H1 (cell line): Measurements from ENCODE around the gene ATP6V1C2.

Experiments used
- CHD1 ChIP-seq: IDR thresholded peaks from 2 replicates; pipeline ENCODE4 v1.6.1; 2012; ENCODE audit warnings: low read depth, low read length, improper control_type of control experiment
- CREB1 ChIP-seq: IDR thresholded peaks from 2 replicates; pipeline ENCODE4 v1.6.1; 2012; ENCODE audit warnings: inconsistent platforms
- CTCF ChIP-seq, 3 experiments: IDR thresholded peaks; 1 replicate in 2 of 3; 2 replicates in 1 of 3; pipeline versions ENCODE4 v1.5.1 to v1.6.1; 2011; ENCODE audit warnings: low read length in 3 of 3, mild to moderate bottlenecking in 3 of 3, inconsistent platforms in 2 of 3, low read depth in 1 of 3, moderate library complexity in 1 of 3; ENCODE audit not compliant: insufficient read depth in 1 of 3; ENCODE audit errors: control extremely low read depth in 1 of 3
- EGR1 ChIP-seq: IDR thresholded peaks from 2 replicates; pipeline ENCODE4 v1.6.1; 2011; ENCODE audit warnings: low read depth, low read length, borderline replicate concordance
- EP300 ChIP-seq, 2 experiments: IDR thresholded peaks; 1 replicate in 1 of 2; 2 replicates in 1 of 2; pipeline ENCODE4 v1.6.1; 2011 to 2012; ENCODE audit warnings: low read depth in 2 of 2, low read length in 2 of 2, mild to moderate bottlenecking in 2 of 2, borderline replicate concordance in 1 of 2, inconsistent platforms in 1 of 2, moderate library complexity in 1 of 2
- EZH2 ChIP-seq: fragments of 200-600 bp; sonication (generic); IDR thresholded peaks from 2 replicates; pipeline ENCODE4 v1.7.1; 2012; ENCODE audit warnings: low read depth, mild to moderate bottlenecking, moderate library complexity, low read length, inconsistent platforms; ENCODE audit not compliant: severe bottlenecking
- GTF2F1 ChIP-seq: IDR thresholded peaks from 2 replicates; pipeline ENCODE4 v1.6.1; 2012; ENCODE audit warnings: low read depth, low read length, improper control_type of control experiment, borderline replicate concordance
- JUND ChIP-seq: IDR thresholded peaks from 2 replicates; pipeline ENCODE4 v1.6.1; 2011; ENCODE audit warnings: mild to moderate bottlenecking, improper control_type of control experiment, low read length
- POLR2A ChIP-seq, 2 experiments: IDR thresholded peaks; 1 replicate in 1 of 2; 2 replicates in 1 of 2; pipeline ENCODE4 v1.6.1; 2011; ENCODE audit warnings: low read depth in 2 of 2, low read length in 2 of 2, mild to moderate bottlenecking in 2 of 2; ENCODE audit errors: control extremely low read depth in 1 of 2
- POLR2AphosphoS5 ChIP-seq: IDR thresholded peaks from 2 replicates; pipeline ENCODE4 v1.6.1; 2011; ENCODE audit warnings: low read depth, low read length
- SP1 ChIP-seq: IDR thresholded peaks from 2 replicates; pipeline ENCODE4 v1.6.1; 2011; ENCODE audit warnings: low read depth, low read length
- TAF7 ChIP-seq: optimal IDR thresholded peaks from 2 replicates; pipeline ENCODE3; 2011; ENCODE audit warnings: low read depth, mild to moderate bottlenecking, inconsistent platforms, low read length, moderate library complexity, borderline replicate concordance
- TEAD4 ChIP-seq: IDR thresholded peaks from 2 replicates; pipeline ENCODE4 v1.6.1; 2012; ENCODE audit warnings: low read depth, low read length, inconsistent platforms, mixed read lengths

- TF ChIP-seq CREB1 (no peak), SP1 (no peak), JUND (no peak), POLR2AphosphoS5 (no peak), EZH2 (no peak), TEAD4 (no peak), CHD1 (no peak), CTCF (IDR thresholded peaks at IDR 0.05; ENCODE audit: control extremely low read depth in 1 of 3, insufficient read depth in 1 of 3, low read depth in 1 of 3, low read length in 3 of 3) (no peak), GTF2F1 (no peak), EP300 (IDR thresholded peaks at IDR 0.05; ENCODE audit: borderline replicate concordance in 1 of 2, low read depth in 2 of 2, low read length in 2 of 2) (no peak), POLR2A (IDR thresholded peaks at IDR 0.05; ENCODE audit: control extremely low read depth in 1 of 2, low read depth in 2 of 2, low read length in 2 of 2) (no peak), TAF7 (no peak), EGR1 (no peak)
Observed at GRCh38 chr2:10820978-10821695, 99.7 kb downstream of the ATP6V1C2 start.
